ENCODE data around the gene LSAMP. TPM values are rescaled to one million over a fixed set of nuclear protein-coding genes. Genes with fewer than 3 reads are reported as not detected.

Gene LSAMP
- total RNA-seq, 1 donor from 2014 or later: 3.7 TPM

DNA sequence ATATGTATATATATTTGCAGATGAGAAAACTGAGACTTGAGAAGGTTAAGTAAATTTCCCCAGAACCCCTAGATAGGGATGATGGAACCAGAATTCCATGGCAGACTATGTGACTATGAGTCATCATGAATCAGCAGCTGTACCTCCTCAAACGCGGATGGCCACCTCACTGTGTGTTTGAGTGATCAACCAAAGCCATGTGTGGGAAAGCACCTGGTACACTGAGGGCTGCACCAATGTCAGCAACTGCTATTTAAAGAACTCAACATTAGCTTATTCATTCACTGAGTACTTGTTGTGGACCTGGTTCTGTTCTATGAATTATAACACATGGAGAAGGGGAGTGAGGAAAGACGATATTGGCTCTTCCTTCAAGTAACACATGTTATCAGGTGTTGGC lies 445.0 kb downstream of the LSAMP start:
- H3K4me3 ChIP-seq (ENCODE audit: low read length in 3 of 3): no peak overlapping the region
- H3K27me3 ChIP-seq (ENCODE audit: control insufficient read depth in 3 of 3, insufficient read depth in 3 of 3, low read length in 3 of 3): no peaks in the 10 kb centered on the region
- no peaks in the 10 kb centered on the region for H3K4me1 ChIP-seq (ENCODE audit: control insufficient read depth in 3 of 3, insufficient read depth in 3 of 3, low read length in 3 of 3)
- H3K27ac ChIP-seq (ENCODE audit: low read depth, low read length): no peak overlapping the region
- no peaks in the 10 kb centered on the region for H3K36me3 ChIP-seq (ENCODE audit: control insufficient read depth in 3 of 3, insufficient read depth in 3 of 3, low read length in 3 of 3)
- no peak overlapping the region for H3K9ac ChIP-seq (ENCODE audit: low read depth in 1 of 3, low read length in 3 of 3)
- peaks cover 0 to 2% (median 0%) of the 10 kb centered on the region in 3 donors for H3K9me3 ChIP-seq (ENCODE audit: control insufficient read depth in 3 of 3, low read length in 3 of 3)

DNA sequence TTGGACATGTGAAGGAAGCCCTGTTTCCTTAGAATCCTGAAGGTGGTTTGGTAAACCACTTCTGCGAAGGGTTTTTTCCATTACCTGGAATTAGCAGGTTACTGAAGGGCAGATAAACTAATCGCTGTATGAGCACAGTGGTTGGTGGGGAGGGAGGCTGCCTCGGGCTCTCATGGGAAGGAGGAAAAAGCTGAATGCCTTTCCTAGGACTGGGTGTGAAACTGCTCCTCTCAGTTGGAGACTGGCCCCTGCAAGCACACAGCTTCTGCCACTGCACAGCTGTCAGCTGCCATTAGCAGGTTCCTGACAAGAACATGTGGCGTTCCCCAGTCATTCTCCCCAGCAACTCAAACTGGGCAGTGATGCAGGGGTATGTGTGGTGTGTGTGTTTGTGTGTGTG lies 445.7 kb downstream of the LSAMP start:
- H3K4me1 ChIP-seq (ENCODE audit: control insufficient read depth in 3 of 3, insufficient read depth in 3 of 3, low read length in 3 of 3): no peaks in the 10 kb centered on the region
- H3K4me3 ChIP-seq (ENCODE audit: low read length in 3 of 3): no peak overlapping the region
- peaks cover 0 to 2% (median 0%) of the 10 kb centered on the region in 3 donors for H3K9me3 ChIP-seq (ENCODE audit: control insufficient read depth in 3 of 3, low read length in 3 of 3)
- no peaks in the 10 kb centered on the region for H3K27me3 ChIP-seq (ENCODE audit: control insufficient read depth in 3 of 3, insufficient read depth in 3 of 3, low read length in 3 of 3)
- no peak overlapping the region for H3K9ac ChIP-seq (ENCODE audit: low read depth in 1 of 3, low read length in 3 of 3)
- no peaks in the 10 kb centered on the region for H3K36me3 ChIP-seq (ENCODE audit: control insufficient read depth in 3 of 3, insufficient read depth in 3 of 3, low read length in 3 of 3)
- no peak overlapping the region for H3K27ac ChIP-seq (ENCODE audit: low read depth, low read length)

DNA sequence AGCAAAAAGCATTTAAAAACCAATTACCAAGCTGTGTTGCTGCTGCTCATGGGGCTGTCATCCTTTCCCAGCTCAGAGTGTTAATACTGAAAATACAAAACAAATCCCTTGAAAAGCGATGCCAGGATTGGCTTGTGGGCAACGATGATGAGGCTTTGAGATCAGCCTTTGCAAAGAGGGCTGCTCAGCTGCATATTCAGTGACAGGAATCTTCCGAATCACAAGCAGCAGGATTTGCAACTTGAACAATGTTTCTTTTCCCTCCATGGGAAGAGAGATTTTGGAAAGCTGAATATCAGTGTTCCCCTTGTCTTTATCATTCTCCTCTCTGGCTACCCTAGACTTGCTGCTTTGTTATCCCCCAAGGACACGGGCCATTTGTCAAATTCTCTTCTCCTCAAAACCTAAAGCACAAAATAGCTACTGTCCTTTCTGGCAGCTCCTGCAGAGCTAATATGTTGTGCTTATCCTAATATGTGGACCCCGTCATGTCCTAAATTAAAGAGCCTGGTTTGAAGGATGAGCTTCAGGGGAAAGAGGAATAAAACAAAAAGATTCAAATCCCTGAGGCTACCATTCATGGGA lies 446.2 kb downstream of the LSAMP start:
- Histone ChIP-seq H3K9me3 (ENCODE audit: control insufficient read depth in 3 of 3, low read length in 3 of 3) (peaks cover 0 to 2% (median 0%) of the 10 kb centered on the region in 3 donors), H3K4me1 (ENCODE audit: control insufficient read depth in 3 of 3, insufficient read depth in 3 of 3, low read length in 3 of 3) (no peaks in the 10 kb centered on the region), H3K4me3 (ENCODE audit: low read length in 3 of 3) (no peak overlapping the region), H3K36me3 (ENCODE audit: control insufficient read depth in 3 of 3, insufficient read depth in 3 of 3, low read length in 3 of 3) (no peaks in the 10 kb centered on the region), H3K27me3 (ENCODE audit: control insufficient read depth in 3 of 3, insufficient read depth in 3 of 3, low read length in 3 of 3) (no peaks in the 10 kb centered on the region), H3K27ac (ENCODE audit: low read depth, low read length) (no peak overlapping the region), H3K9ac (ENCODE audit: low read depth in 1 of 3, low read length in 3 of 3) (no peak overlapping the region)

DNA sequence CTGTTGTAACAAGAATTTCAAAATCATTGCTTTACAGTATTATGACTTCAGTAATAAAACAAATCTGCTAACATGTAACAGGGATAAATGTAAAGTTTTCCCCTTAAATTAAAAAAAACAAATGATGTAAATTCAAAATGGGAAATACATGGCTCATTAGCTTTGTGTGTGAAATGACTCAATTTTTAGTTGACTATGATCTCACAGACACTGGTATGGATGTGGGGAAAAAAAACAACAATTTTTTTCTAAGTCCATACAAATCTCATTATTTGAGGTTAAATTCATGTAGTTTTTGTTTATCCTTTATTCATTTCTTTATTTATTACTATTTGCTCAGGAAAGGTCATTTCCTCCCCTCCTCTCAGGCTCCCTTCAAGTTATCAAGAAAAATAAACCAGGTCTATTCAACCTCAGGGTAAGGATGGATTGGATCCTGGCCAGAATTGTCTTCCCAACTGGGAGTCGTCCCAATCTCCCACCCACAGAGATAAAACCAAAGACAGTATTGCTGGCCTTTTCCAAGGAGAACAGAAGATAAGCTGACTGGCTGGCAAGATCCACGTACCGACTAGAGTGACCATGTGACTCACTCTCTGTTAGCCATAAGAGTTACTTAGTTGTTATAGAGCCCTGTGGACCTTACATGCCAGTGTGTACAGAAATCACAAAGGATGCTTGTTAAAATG lies 448.7 kb downstream of the LSAMP start:
- Histone ChIP-seq H3K9ac (ENCODE audit: low read depth in 1 of 3, low read length in 3 of 3) (no peak overlapping the region), H3K27ac (ENCODE audit: low read depth, low read length) (no peak overlapping the region), H3K27me3 (ENCODE audit: control insufficient read depth in 3 of 3, insufficient read depth in 3 of 3, low read length in 3 of 3) (no peaks in the 10 kb centered on the region), H3K36me3 (ENCODE audit: control insufficient read depth in 3 of 3, insufficient read depth in 3 of 3, low read length in 3 of 3) (no peaks in the 10 kb centered on the region), H3K4me1 (ENCODE audit: control insufficient read depth in 3 of 3, insufficient read depth in 3 of 3, low read length in 3 of 3) (no peaks in the 10 kb centered on the region), H3K4me3 (ENCODE audit: low read length in 3 of 3) (no peak overlapping the region), H3K9me3 (ENCODE audit: control insufficient read depth in 3 of 3, low read length in 3 of 3) (peaks cover 0 to 2% (median 0%) of the 10 kb centered on the region in 3 donors)

DNA sequence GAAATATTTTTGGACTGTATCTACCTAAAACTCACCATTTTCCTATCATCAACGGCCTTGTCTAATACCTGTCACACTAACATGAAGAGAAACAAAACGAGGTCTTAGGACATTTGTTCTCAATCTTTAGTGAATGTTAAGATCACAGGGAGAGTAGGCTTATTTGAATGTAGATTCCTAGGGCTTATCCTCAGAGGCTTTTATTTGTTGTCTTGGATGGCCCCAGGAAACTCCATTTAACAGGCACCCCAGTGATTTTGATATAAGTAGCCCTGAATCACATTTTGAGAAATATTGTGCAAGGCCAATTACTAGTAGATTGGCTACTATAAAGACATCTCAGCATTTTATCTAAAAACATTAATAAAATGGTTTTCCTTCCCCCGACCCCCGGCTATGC lies 454.6 kb downstream of the LSAMP start:
- H3K4me3 ChIP-seq (ENCODE audit: low read length in 3 of 3): no peak overlapping the region
- H3K4me1 ChIP-seq (ENCODE audit: control insufficient read depth in 3 of 3, insufficient read depth in 3 of 3, low read length in 3 of 3): no peaks in the 10 kb centered on the region
- H3K9me3 ChIP-seq (ENCODE audit: control insufficient read depth in 3 of 3, low read length in 3 of 3): no peaks in the 10 kb centered on the region
- H3K9ac ChIP-seq (ENCODE audit: low read depth in 1 of 3, low read length in 3 of 3): no peak overlapping the region
- no peaks in the 10 kb centered on the region for H3K27me3 ChIP-seq (ENCODE audit: control insufficient read depth in 3 of 3, insufficient read depth in 3 of 3, low read length in 3 of 3)
- no peaks in the 10 kb centered on the region for H3K36me3 ChIP-seq (ENCODE audit: control insufficient read depth in 3 of 3, insufficient read depth in 3 of 3, low read length in 3 of 3)
- no peak overlapping the region for H3K27ac ChIP-seq (ENCODE audit: low read depth, low read length)

DNA sequence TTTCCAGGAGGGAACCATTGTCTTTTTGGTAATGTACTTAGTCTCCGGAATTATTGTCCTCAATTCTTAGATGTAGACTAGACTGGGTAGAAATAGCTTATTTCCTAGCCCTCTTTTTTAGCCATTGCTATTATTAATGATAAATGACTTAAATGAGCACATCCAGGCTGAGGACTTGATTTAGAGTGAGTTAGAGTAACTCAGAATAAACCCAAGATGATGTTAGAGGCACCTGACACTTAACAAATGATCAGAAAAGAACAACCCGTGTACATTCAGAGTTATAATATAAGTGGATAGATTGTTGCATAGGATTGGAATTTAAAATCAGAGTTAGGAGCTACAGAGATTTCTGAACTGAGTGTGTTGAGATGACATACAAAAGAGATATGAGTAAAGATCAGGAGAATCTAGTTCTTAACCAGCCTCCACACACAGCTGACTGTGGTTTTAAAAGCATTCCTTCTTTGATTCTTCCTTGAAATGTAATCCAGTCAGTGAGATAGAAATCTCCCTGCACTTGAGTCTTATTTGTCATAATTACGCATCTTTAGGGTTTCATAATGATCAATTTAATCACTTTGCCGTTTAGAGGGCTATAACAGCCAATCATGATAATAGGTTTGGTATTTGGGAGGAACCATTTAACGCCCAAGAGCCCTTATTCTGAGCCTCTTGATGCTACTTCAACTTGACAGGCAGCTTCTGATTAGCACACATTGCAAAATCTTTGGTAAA lies 455.4 kb downstream of the LSAMP start:
- no peaks in the 10 kb centered on the region for H3K27me3 ChIP-seq (ENCODE audit: control insufficient read depth in 3 of 3, insufficient read depth in 3 of 3, low read length in 3 of 3)
- H3K4me3 ChIP-seq (ENCODE audit: low read length in 3 of 3): no peak overlapping the region
- H3K9me3 ChIP-seq (ENCODE audit: control insufficient read depth in 3 of 3, low read length in 3 of 3): no peaks in the 10 kb centered on the region
- H3K9ac ChIP-seq (ENCODE audit: low read depth in 1 of 3, low read length in 3 of 3): no peak overlapping the region
- H3K27ac ChIP-seq (ENCODE audit: low read depth, low read length): no peak overlapping the region
- no peaks in the 10 kb centered on the region for H3K36me3 ChIP-seq (ENCODE audit: control insufficient read depth in 3 of 3, insufficient read depth in 3 of 3, low read length in 3 of 3)
- H3K4me1 ChIP-seq (ENCODE audit: control insufficient read depth in 3 of 3, insufficient read depth in 3 of 3, low read length in 3 of 3): no peaks in the 10 kb centered on the region

DNA sequence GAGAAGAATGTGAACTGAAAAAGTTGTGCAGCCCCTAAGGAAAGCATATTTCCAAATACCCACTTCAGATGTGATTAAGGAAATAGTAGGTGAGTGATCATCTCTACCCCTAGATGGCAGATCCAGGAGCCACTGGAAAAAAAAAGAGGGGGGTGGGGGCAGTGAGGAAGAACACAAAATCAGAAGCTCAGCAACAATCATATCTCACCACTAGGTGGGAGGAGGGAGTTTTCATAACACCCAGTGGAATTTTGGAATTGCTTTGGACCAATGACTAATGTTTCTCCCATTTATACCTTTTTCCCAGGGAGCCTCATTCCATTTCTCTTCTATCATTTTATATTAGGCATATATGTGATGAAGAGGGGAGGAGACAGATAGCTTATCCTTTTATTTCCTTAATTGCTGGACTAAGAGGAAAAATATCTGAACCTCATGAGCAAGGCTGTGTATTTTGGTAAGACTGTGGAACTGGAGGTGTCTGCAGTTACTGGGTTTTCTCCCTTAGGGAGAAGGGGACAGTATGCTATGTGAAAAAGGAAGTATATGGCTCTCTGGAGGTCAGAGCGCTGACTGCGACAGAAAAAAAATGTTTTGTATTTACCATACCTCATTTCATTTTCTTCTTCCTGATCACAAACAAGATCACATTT lies 458.6 kb downstream of the LSAMP start:
- H3K4me1 ChIP-seq (ENCODE audit: control insufficient read depth in 3 of 3, insufficient read depth in 3 of 3, low read length in 3 of 3): no peaks in the 10 kb centered on the region
- H3K4me3 ChIP-seq (ENCODE audit: low read length in 3 of 3): no peak overlapping the region
- H3K9ac ChIP-seq (ENCODE audit: low read depth in 1 of 3, low read length in 3 of 3): no peak overlapping the region
- H3K9me3 ChIP-seq (ENCODE audit: control insufficient read depth in 3 of 3, low read length in 3 of 3): no peaks in the 10 kb centered on the region
- H3K27me3 ChIP-seq (ENCODE audit: control insufficient read depth in 3 of 3, insufficient read depth in 3 of 3, low read length in 3 of 3): no peaks in the 10 kb centered on the region
- H3K27ac ChIP-seq (ENCODE audit: low read depth, low read length): no peak overlapping the region
- no peaks in the 10 kb centered on the region for H3K36me3 ChIP-seq (ENCODE audit: control insufficient read depth in 3 of 3, insufficient read depth in 3 of 3, low read length in 3 of 3)

DNA sequence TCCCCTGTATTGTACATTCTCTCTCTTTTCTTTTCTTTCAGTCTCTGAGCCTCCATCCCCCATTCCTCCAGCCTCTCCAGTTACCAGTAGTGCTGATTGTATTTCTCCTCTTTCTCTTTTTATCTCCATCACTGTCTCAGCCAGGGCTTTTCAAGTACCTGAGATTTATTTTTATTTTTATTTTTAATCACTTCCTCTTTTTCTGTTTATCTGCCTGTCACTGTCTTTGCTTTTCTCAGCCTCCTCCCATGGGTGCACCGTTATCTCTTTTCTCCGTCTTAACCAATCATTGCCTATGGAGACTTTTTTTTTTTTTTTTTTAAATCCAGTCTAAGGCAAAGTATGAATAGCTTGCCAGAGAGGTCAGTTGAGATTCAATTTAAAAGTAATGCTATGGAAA lies 462.7 kb downstream of the LSAMP start:
- Histone ChIP-seq H3K36me3 (ENCODE audit: control insufficient read depth in 3 of 3, insufficient read depth in 3 of 3, low read length in 3 of 3) (no peaks in the 10 kb centered on the region), H3K4me3 (ENCODE audit: low read length in 3 of 3) (no peak overlapping the region), H3K9ac (ENCODE audit: low read depth in 1 of 3, low read length in 3 of 3) (no peak overlapping the region), H3K27ac (ENCODE audit: low read depth, low read length) (no peak overlapping the region), H3K4me1 (ENCODE audit: control insufficient read depth in 3 of 3, insufficient read depth in 3 of 3, low read length in 3 of 3) (no peaks in the 10 kb centered on the region), H3K9me3 (ENCODE audit: control insufficient read depth in 3 of 3, low read length in 3 of 3) (no peaks in the 10 kb centered on the region), H3K27me3 (ENCODE audit: control insufficient read depth in 3 of 3, insufficient read depth in 3 of 3, low read length in 3 of 3) (no peaks in the 10 kb centered on the region)

DNA sequence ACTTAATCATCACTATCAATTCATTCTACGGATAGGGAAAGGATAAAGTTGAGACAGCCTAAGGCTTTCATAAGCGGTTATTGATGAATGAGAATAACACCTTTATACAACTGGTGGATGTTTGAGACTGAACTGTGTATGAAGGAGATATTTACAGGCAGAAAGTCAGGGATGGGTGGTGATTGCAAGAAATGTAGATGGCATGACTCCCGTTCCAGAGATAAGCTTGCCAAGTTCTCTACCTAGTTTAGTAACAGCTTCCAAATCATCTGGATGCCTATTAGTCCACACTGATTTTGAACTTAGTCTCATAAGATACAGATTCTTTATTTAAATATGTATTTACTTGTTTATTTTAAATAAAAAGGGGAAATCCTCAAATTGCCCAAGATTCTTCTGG lies 463.2 kb downstream of the LSAMP start:
- no peak overlapping the region for H3K4me3 ChIP-seq (ENCODE audit: low read length in 3 of 3)
- no peak overlapping the region for H3K9ac ChIP-seq (ENCODE audit: low read depth in 1 of 3, low read length in 3 of 3)
- H3K4me1 ChIP-seq (ENCODE audit: control insufficient read depth in 3 of 3, insufficient read depth in 3 of 3, low read length in 3 of 3): no peaks in the 10 kb centered on the region

DNA sequence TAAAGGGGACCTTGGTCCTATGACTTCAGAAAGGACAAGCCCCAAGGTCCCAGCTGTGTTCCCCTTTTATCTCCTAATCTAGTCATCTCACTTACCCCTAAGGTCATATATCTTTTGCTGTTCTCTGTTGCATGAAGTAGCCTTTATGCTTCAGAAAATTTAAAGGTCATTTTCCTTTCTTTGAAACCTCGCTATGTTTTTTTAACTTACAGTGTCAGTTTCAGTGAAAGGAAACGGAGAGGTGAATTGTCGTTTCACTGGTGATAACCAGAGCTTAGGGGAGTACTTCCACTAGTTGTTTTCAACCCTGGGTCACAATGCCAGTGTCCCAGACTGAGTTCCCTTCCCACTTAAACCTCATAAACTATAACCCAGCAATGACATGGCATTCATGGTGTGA lies 464.6 kb downstream of the LSAMP start:
- Histone ChIP-seq H3K4me3 (ENCODE audit: low read length in 3 of 3) (no peak overlapping the region), H3K36me3 (ENCODE audit: control insufficient read depth in 3 of 3, insufficient read depth in 3 of 3, low read length in 3 of 3) (no peaks in the 10 kb centered on the region), H3K9me3 (ENCODE audit: control insufficient read depth in 3 of 3, low read length in 3 of 3) (no peaks in the 10 kb centered on the region), H3K27ac (ENCODE audit: low read depth, low read length) (no peak overlapping the region), H3K9ac (ENCODE audit: low read depth in 1 of 3, low read length in 3 of 3) (no peak overlapping the region), H3K27me3 (ENCODE audit: control insufficient read depth in 3 of 3, insufficient read depth in 3 of 3, low read length in 3 of 3) (no peaks in the 10 kb centered on the region), H3K4me1 (ENCODE audit: control insufficient read depth in 3 of 3, insufficient read depth in 3 of 3, low read length in 3 of 3) (no peaks in the 10 kb centered on the region)

More for the DNA sequence above, 463.2 kb downstream of the LSAMP start:
- Histone ChIP-seq H3K27ac (ENCODE audit: low read depth, low read length) (no peak overlapping the region), H3K36me3 (ENCODE audit: control insufficient read depth in 3 of 3, insufficient read depth in 3 of 3, low read length in 3 of 3) (no peaks in the 10 kb centered on the region), H3K9me3 (ENCODE audit: control insufficient read depth in 3 of 3, low read length in 3 of 3) (no peaks in the 10 kb centered on the region), H3K27me3 (ENCODE audit: control insufficient read depth in 3 of 3, insufficient read depth in 3 of 3, low read length in 3 of 3) (no peaks in the 10 kb centered on the region)
